H1 (cell line): Measurements from ENCODE around the gene DMAC2. TPM values are rescaled to one million over a fixed set of nuclear protein-coding genes. Genes with fewer than 3 reads are reported as not detected.

Experiments used
- ASH2L ChIP-seq: fragments of 200-600, 300-600 bp; sonication (generic); IDR thresholded peaks from one replicate; pipeline ENCODE4 v1.7.1; 2017; ENCODE audit warnings: low read length
- BCL11A ChIP-seq, 2 experiments: IDR thresholded peaks; one replicate each; pipeline ENCODE4 v1.6.1; 2011; ENCODE audit warnings: low read depth in 2 of 2, low read length in 2 of 2, mild to moderate bottlenecking in 2 of 2
- CTBP2 ChIP-seq: IDR thresholded peaks from 2 replicates; pipeline ENCODE4 v1.7.0; 2011; ENCODE audit warnings: borderline replicate concordance, mild to moderate bottlenecking, moderate library complexity, mixed read lengths, low read length; ENCODE audit not compliant: insufficient read depth, insufficient read length
- NRF1 ChIP-seq: IDR thresholded peaks from 2 replicates; pipeline ENCODE4 v1.6.1; 2011; ENCODE audit warnings: mild to moderate bottlenecking, low read depth, low read length, improper control_type of control experiment
- SP4 ChIP-seq: IDR thresholded peaks from 2 replicates; pipeline ENCODE4 v1.6.1; 2012; ENCODE audit warnings: low read length, inconsistent platforms
- TBP ChIP-seq: IDR thresholded peaks from 2 replicates; pipeline ENCODE4 v1.6.1; 2011; ENCODE audit warnings: low read depth, low read length, improper control_type of control experiment
- polyA plus RNA-seq, 7 experiments: library from polyadenylated mRNA; depleted of rRNA in 3 of 7; stranded (reverse) in 5 of 7; unstranded in 2 of 7; fragments of >200 nt in 5 of 7; fragments of 200-250 nt in 2 of 7; gene quantifications; 1 replicate in 5 of 7; 2 replicates in 1 of 7; 4 replicates in 1 of 7; pipeline versions ENCODE4 v1.2.1 to v1.2.3, GENCODE V29; 2011 to 2013; ENCODE audit warnings: missing spikeins in 2 of 7, mixed read lengths in 2 of 7
- total RNA-seq: library from RNA; stranded (reverse); fragmentation: NEBNext Ultra II Directional; extraction: Animal tissue kit (Norgen Biotek cat#: 25700); gene quantifications from 2 replicates; pipeline ENCODE4 v1.2.1, GENCODE V29; 2021
- TF ChIP-seq, protein P1 (sequence below): fragments of 300-600 bp; sonication (generic); IDR thresholded peaks from 2 replicates; pipeline ENCODE4 v1.7.1; 2012; ENCODE audit warnings: low read length, moderate library complexity, mild to moderate bottlenecking, inconsistent platforms; ENCODE audit not compliant: insufficient replicate concordance
- TF ChIP-seq, protein P2 (sequence below): IDR thresholded peaks from 2 replicates; pipeline ENCODE4 v1.6.1; 2011; ENCODE audit warnings: low read length, improper control_type of control experiment
- TF ChIP-seq, protein P3 (sequence below): IDR thresholded peaks from 2 replicates; pipeline ENCODE4 v1.6.1; 2012; ENCODE audit warnings: low read length, inconsistent platforms

The DMAC2 gene
- total and polyA plus RNA-seq, 2 of the 8 experiments (the other 6 are each of a cell fraction or from before 2014, with no cell fraction given), result 86.8 to 170 TPM

DNA sequence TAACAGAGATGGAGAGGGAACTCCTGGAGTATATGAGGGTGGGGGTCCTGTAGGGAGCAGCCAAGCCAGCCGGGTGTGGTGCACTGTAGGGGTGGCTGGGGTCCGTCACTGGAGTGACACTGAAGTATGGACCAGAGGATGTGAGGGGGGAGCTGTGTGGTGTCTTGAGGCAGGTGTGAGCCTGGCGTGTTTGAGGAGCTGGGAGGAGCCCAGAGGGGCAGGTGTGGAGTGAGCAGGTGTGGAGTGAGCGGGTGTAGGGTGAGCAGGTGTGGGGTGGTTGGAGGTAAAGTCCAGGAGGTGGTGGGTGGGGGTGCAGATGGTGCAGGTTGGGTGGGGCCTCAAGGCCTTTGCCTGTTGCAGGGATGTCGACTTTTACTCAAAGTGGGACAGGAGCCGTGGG, 18.4 kb downstream of the DMAC2 start (continued):
- TF ChIP-seq, protein P1, sequence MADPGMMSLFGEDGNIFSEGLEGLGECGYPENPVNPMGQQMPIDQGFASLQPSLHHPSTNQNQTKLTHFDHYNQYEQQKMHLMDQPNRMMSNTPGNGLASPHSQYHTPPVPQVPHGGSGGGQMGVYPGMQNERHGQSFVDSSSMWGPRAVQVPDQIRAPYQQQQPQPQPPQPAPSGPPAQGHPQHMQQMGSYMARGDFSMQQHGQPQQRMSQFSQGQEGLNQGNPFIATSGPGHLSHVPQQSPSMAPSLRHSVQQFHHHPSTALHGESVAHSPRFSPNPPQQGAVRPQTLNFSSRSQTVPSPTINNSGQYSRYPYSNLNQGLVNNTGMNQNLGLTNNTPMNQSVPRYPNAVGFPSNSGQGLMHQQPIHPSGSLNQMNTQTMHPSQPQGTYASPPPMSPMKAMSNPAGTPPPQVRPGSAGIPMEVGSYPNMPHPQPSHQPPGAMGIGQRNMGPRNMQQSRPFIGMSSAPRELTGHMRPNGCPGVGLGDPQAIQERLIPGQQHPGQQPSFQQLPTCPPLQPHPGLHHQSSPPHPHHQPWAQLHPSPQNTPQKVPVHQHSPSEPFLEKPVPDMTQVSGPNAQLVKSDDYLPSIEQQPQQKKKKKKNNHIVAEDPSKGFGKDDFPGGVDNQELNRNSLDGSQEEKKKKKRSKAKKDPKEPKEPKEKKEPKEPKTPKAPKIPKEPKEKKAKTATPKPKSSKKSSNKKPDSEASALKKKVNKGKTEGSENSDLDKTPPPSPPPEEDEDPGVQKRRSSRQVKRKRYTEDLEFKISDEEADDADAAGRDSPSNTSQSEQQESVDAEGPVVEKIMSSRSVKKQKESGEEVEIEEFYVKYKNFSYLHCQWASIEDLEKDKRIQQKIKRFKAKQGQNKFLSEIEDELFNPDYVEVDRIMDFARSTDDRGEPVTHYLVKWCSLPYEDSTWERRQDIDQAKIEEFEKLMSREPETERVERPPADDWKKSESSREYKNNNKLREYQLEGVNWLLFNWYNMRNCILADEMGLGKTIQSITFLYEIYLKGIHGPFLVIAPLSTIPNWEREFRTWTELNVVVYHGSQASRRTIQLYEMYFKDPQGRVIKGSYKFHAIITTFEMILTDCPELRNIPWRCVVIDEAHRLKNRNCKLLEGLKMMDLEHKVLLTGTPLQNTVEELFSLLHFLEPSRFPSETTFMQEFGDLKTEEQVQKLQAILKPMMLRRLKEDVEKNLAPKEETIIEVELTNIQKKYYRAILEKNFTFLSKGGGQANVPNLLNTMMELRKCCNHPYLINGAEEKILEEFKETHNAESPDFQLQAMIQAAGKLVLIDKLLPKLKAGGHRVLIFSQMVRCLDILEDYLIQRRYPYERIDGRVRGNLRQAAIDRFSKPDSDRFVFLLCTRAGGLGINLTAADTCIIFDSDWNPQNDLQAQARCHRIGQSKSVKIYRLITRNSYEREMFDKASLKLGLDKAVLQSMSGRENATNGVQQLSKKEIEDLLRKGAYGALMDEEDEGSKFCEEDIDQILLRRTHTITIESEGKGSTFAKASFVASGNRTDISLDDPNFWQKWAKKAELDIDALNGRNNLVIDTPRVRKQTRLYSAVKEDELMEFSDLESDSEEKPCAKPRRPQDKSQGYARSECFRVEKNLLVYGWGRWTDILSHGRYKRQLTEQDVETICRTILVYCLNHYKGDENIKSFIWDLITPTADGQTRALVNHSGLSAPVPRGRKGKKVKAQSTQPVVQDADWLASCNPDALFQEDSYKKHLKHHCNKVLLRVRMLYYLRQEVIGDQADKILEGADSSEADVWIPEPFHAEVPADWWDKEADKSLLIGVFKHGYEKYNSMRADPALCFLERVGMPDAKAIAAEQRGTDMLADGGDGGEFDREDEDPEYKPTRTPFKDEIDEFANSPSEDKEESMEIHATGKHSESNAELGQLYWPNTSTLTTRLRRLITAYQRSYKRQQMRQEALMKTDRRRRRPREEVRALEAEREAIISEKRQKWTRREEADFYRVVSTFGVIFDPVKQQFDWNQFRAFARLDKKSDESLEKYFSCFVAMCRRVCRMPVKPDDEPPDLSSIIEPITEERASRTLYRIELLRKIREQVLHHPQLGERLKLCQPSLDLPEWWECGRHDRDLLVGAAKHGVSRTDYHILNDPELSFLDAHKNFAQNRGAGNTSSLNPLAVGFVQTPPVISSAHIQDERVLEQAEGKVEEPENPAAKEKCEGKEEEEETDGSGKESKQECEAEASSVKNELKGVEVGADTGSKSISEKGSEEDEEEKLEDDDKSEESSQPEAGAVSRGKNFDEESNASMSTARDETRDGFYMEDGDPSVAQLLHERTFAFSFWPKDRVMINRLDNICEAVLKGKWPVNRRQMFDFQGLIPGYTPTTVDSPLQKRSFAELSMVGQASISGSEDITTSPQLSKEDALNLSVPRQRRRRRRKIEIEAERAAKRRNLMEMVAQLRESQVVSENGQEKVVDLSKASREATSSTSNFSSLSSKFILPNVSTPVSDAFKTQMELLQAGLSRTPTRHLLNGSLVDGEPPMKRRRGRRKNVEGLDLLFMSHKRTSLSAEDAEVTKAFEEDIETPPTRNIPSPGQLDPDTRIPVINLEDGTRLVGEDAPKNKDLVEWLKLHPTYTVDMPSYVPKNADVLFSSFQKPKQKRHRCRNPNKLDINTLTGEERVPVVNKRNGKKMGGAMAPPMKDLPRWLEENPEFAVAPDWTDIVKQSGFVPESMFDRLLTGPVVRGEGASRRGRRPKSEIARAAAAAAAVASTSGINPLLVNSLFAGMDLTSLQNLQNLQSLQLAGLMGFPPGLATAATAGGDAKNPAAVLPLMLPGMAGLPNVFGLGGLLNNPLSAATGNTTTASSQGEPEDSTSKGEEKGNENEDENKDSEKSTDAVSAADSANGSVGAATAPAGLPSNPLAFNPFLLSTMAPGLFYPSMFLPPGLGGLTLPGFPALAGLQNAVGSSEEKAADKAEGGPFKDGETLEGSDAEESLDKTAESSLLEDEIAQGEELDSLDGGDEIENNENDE, result no peak
- TF ChIP-seq TBP, result no peak
- TF ChIP-seq BCL11A (IDR thresholded peaks at IDR 0.05; ENCODE audit: low read depth in 2 of 2, low read length in 2 of 2), result no peak
- TF ChIP-seq, protein P2, sequence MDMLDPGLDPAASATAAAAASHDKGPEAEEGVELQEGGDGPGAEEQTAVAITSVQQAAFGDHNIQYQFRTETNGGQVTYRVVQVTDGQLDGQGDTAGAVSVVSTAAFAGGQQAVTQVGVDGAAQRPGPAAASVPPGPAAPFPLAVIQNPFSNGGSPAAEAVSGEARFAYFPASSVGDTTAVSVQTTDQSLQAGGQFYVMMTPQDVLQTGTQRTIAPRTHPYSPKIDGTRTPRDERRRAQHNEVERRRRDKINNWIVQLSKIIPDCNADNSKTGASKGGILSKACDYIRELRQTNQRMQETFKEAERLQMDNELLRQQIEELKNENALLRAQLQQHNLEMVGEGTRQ, result no peak
- TF ChIP-seq, protein P3, sequence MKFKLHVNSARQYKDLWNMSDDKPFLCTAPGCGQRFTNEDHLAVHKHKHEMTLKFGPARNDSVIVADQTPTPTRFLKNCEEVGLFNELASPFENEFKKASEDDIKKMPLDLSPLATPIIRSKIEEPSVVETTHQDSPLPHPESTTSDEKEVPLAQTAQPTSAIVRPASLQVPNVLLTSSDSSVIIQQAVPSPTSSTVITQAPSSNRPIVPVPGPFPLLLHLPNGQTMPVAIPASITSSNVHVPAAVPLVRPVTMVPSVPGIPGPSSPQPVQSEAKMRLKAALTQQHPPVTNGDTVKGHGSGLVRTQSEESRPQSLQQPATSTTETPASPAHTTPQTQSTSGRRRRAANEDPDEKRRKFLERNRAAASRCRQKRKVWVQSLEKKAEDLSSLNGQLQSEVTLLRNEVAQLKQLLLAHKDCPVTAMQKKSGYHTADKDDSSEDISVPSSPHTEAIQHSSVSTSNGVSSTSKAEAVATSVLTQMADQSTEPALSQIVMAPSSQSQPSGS, result no peak
- TF ChIP-seq CTBP2, result no peak
- TF ChIP-seq ASH2L, result no peak
- TF ChIP-seq SP4, result no peak
- TF ChIP-seq NRF1, result no peak
